Thoracic aorta (tissue), 2 donors: ENCODE measurements around the gene TAPBPL. TPM values are rescaled to one million over a fixed set of nuclear protein-coding genes. Genes with fewer than 3 reads are reported as not detected.

Source experiments
- ATAC-seq: fragments of 150-250 bp; one replicate; pipeline ENCODE4 v1.8.0; 2017; ENCODE audit warnings: low read depth; ENCODE audit not compliant: insufficient number of reproducible peaks, low FRiP score
- DNase-seq: peaks from one replicate; pipeline ENCODE4 v3.0.0-alpha.2; 2020; ENCODE audit warnings: low spot score
- H3K27ac ChIP-seq, 2 donors: fragments of 200-600 bp; sonication (generic); 1 replicate in 1 of 2; 2 replicates in 1 of 2; pipeline ENCODE4 v1.5.1; 2016; ENCODE audit warnings: mild to moderate bottlenecking in 2 of 2, moderate library complexity in 2 of 2
- H3K27me3 ChIP-seq: fragments of 200-600 bp; sonication (generic); replicated peaks from 2 replicates; pipeline ENCODE4 v1.6.0; 2016; ENCODE audit warnings: mild to moderate bottlenecking; ENCODE audit not compliant: insufficient read depth
- H3K36me3 ChIP-seq: fragments of 200-600 bp; sonication (generic); one replicate; pipeline ENCODE4 v1.5.1; 2016
- H3K4me1 ChIP-seq, 2 donors: fragments of 200-600 bp; sonication (generic); 1 replicate in 1 of 2; 2 replicates in 1 of 2; pipeline versions ENCODE4 v1.5.1 to v1.6.0; 2016; ENCODE audit warnings: low read depth in 2 of 2, mild to moderate bottlenecking in 1 of 2; ENCODE audit not compliant: control insufficient read depth in 1 of 2
- H3K4me3 ChIP-seq: fragments of 200-600 bp; sonication (generic); 2 replicates; pipeline ENCODE4 v1.5.1; 2016; ENCODE audit warnings: mild to moderate bottlenecking
- H3K9me3 ChIP-seq: fragments of 200-600 bp; sonication (generic); 2 replicates; pipeline ENCODE4 v1.5.1; 2016
- total RNA-seq, 2 donors: library from RNA; depleted of rRNA; stranded (reverse); fragments of >200 nt; gene quantifications; one replicate each; pipeline versions ENCODE4 v1.1.0 to v1.2.3, GENCODE V29; 2016
- TF ChIP-seq, protein P1 (sequence below): fragments of 200-600 bp; sonication (generic); IDR thresholded peaks from one replicate; pipeline ENCODE4 v1.5.1; 2019; ENCODE audit warnings: antibody characterized with exemption

Gene TAPBPL
- total RNA-seq, 2 donors from 2014 or later = 23.7 to 37.5 TPM

DNA sequence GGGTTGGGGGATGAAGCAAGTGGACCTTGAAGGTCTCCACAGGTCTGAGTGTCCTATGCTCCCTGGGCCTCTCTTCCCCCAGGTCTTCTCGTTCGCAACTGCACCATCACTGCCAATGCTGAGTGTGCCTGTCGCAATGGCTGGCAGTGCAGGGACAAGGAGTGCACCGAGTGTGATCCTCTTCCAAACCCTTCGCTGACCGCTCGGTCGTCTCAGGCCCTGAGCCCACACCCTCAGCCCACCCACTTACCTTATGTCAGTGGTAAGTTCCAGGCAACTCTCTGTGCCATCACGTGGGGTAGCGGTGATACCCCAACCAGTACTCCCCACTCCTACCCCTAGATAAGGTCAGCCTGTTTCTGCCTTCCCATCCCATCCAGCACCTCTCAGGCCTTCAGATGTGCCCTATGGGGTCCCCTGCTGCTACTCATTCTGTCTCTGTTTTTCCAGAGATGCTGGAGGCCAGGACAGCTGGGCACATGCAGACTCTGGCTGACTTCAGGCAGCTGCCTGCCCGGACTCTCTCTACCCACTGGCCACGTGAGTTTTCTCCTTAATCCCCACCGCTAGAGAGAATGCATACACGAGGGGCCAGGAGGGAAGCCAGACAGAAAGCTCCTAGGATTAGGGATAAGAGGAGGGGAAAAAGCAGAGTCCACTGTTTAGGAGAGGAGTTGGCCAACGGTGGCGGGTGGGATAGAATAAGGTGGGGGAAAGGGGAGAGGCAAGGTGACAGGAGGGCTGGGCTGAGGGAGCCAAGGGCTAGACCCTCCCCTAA, 1.6 kb upstream of the TAPBPL start:
- no peak for DNase-seq
- Histone ChIP-seq H3K9me3 (no peaks in the 10 kb centered on the region), H3K27ac (peak overlapping the region; percentile 87 to 96), H3K4me3 (peak overlapping the region; percentile 75), H3K27me3 (no peaks in the 10 kb centered on the region), H3K36me3 (peaks cover 15% of the 10 kb centered on the region), H3K4me1 (peaks cover 17 to 36% of the 10 kb centered on the region in 2 donors)
- ATAC-seq = no peak
- TF ChIP-seq, protein P1, sequence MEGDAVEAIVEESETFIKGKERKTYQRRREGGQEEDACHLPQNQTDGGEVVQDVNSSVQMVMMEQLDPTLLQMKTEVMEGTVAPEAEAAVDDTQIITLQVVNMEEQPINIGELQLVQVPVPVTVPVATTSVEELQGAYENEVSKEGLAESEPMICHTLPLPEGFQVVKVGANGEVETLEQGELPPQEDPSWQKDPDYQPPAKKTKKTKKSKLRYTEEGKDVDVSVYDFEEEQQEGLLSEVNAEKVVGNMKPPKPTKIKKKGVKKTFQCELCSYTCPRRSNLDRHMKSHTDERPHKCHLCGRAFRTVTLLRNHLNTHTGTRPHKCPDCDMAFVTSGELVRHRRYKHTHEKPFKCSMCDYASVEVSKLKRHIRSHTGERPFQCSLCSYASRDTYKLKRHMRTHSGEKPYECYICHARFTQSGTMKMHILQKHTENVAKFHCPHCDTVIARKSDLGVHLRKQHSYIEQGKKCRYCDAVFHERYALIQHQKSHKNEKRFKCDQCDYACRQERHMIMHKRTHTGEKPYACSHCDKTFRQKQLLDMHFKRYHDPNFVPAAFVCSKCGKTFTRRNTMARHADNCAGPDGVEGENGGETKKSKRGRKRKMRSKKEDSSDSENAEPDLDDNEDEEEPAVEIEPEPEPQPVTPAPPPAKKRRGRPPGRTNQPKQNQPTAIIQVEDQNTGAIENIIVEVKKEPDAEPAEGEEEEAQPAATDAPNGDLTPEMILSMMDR = no peak

DNA sequence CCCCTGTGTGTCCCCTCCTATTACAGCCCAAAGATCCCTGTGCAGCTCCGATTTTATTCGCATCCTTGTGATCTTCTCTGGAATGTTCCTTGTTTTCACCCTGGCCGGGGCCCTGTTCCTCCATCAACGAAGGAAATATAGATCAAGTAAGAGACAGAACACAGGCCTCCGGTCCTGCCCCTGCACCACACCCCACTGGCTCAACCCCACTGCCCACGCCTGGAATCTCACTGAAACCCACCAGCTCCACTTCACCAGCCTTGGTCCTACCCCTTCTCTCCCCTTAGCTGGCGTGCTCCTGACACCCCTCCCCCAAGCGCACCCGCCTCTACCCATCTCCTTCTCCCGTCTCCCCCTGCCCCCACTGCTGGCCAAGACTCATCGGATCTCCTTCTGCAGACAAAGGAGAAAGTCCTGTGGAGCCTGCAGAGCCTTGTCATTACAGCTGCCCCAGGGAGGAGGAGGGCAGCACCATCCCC, 934 bp upstream of the TAPBPL start:
- no peaks in the 10 kb centered on the region for H3K9me3 ChIP-seq
- DNase-seq (no peak), ATAC-seq (no peak)
- no peaks in the 10 kb centered on the region for H3K27me3 ChIP-seq
- H3K27ac ChIP-seq = peak overlapping the region; percentile 87 to 96
- H3K4me1 ChIP-seq = peaks cover 17 to 36% of the 10 kb centered on the region in 2 donors
- TF ChIP-seq, protein P1 = no peak
- H3K4me3 ChIP-seq = peak overlapping the region; percentile 75
- H3K36me3 ChIP-seq = peaks cover 15% of the 10 kb centered on the region

DNA sequence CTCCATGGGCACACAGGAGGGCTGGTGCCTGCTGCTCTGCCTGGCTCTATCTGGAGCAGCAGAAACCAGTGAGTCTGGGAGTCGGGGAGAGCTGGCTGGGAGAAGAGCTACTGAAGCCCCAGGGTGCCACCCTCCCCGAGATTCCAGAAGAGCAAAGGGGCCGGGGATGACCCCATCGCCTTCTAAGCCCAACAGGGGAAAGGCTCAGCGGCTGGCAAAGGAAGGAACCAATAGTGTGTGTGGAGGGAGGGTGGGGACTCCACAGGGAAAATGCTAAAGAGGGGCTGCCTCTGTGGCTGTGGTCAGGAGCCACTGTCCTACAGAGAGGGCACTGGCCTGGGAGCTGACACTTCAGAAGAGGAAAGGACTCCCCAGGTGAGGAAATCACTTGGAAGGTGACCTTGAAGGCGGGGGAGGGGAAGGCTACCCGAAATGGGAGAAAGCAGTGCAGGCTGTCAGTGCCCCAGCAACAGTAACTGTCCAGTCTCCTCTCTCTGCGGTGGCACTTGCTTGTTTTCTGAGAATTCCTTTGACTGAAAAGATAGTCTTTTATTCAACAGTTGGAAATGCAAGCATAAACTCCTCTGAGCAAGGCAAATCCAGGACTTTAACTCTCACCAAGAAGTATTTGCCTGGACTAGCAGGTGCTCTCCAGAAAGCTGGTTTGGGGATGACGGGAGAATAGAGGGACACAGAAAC, 552 bp downstream of the TAPBPL start:
- H3K27ac ChIP-seq = peak overlapping the region; percentile 87 to 96
- no peak for DNase-seq
- TF ChIP-seq, protein P1 = no peak
- peaks cover 17 to 36% of the 10 kb centered on the region in 2 donors for H3K4me1 ChIP-seq
- peak overlapping the region; percentile 75 for H3K4me3 ChIP-seq
- H3K9me3 ChIP-seq = no peaks in the 10 kb centered on the region
- H3K27me3 ChIP-seq = no peaks in the 10 kb centered on the region
- peaks cover 20% of the 10 kb centered on the region for H3K36me3 ChIP-seq
- ATAC-seq = no peak

DNA sequence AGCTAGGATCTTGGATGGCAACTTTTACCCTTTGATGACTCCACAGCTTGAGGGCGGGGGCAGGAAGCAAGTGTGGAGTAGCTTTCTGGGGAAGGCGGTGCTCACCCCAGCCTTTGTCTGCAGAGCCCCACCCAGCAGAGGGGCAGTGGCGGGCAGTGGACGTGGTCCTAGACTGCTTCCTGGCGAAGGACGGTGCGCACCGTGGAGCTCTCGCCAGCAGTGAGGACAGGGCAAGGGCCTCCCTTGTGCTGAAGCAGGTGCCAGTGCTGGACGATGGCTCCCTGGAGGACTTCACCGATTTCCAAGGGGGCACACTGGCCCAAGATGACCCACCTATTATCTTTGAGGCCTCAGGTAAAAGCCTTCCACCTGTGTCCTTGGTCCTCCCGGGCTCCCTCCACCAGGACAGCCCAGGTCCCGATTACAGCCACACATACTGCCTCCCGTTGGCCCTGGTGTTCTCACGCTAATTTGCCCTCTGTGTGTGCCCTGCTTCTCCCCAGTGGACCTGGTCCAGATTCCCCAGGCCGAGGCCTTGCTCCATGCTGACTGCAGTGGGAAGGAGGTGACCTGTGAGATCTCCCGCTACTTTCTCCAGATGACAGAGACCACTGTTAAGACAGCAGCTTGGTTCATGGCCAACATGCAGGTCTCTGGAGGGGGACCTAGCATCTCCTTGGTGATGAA, 1.2 kb downstream of the TAPBPL start:
- peak overlapping the region; percentile 75 for H3K4me3 ChIP-seq

More for the DNA sequence above, 1.2 kb downstream of the TAPBPL start:
- peak overlapping the region; percentile 87 to 96 for H3K27ac ChIP-seq
- peaks cover 24% of the 10 kb centered on the region for H3K36me3 ChIP-seq
- H3K27me3 ChIP-seq = no peaks in the 10 kb centered on the region
- no peak for ATAC-seq
- H3K4me1 ChIP-seq = peaks cover 17 to 36% of the 10 kb centered on the region in 2 donors
- no peak for DNase-seq
- no peaks in the 10 kb centered on the region for H3K9me3 ChIP-seq
- TF ChIP-seq, protein P1 = no peak
